KMS-11 (cell line): Measurements from ENCODE around the gene RHOBTB3.
"Not testable (repeated sequence)": the region's sequence is repeated elsewhere in the genome, so short reads cannot be mapped to it uniquely, and the experiment has no call there.

Experiments
- H2AFZ ChIP-seq: fragments of 200-600 bp; sonication (generic); 2 replicates; pipeline ENCODE4 v1.6.1; 2016; ENCODE audit warnings: antibody characterized with exemption, mixed run types, low read depth
- H3K27ac ChIP-seq: fragments of 200-600 bp; sonication (generic); 2 replicates; pipeline ENCODE4 v1.6.1; 2016; ENCODE audit warnings: mild to moderate bottlenecking, mixed run types
- H3K27me3 ChIP-seq: fragments of 200-600 bp; sonication (generic); 2 replicates; pipeline ENCODE4 v1.6.1; 2017; ENCODE audit warnings: mild to moderate bottlenecking, low read depth, mixed run types, moderate library complexity; ENCODE audit not compliant: insufficient read depth
- H3K36me3 ChIP-seq: fragments of 200-600 bp; sonication (generic); 2 replicates; pipeline ENCODE4 v1.6.1; 2017; ENCODE audit warnings: mild to moderate bottlenecking, mixed run types; ENCODE audit not compliant: insufficient read depth
- H3K4me1 ChIP-seq: fragments of 200-600 bp; sonication (generic); 2 replicates; pipeline ENCODE4 v1.6.1; 2016; ENCODE audit warnings: mild to moderate bottlenecking, low read depth, mixed run types; ENCODE audit not compliant: poor library complexity, severe bottlenecking
- H3K4me2 ChIP-seq: fragments of 200-600 bp; sonication (generic); 2 replicates; pipeline ENCODE4 v1.7.0; 2016; ENCODE audit warnings: mild to moderate bottlenecking, mixed run types
- H3K4me3 ChIP-seq: fragments of 200-600 bp; sonication (generic); IDR thresholded peaks from 2 replicates; pipeline ENCODE4 v1.6.1; 2017; ENCODE audit warnings: low read depth, low read length, mixed read lengths; ENCODE audit not compliant: insufficient read depth
- H3K79me2 ChIP-seq: fragments of 200-600 bp; sonication (generic); 2 replicates; pipeline ENCODE4 v1.6.1; 2016; ENCODE audit warnings: low read depth, mixed run types; ENCODE audit not compliant: insufficient read depth
- H3K9ac ChIP-seq: fragments of 200-600 bp; sonication (generic); 2 replicates; pipeline ENCODE4 v1.6.1; 2016; ENCODE audit warnings: mild to moderate bottlenecking, mixed run types
- H4K20me1 ChIP-seq: fragments of 200-600 bp; sonication (generic); 2 replicates; pipeline ENCODE4 v1.6.1; 2016; ENCODE audit warnings: mild to moderate bottlenecking, mixed run types; ENCODE audit not compliant: insufficient read depth
- CTCF ChIP-seq: fragments of 200-600 bp; sonication (generic); conservative IDR thresholded peaks from 2 replicates; pipeline ENCODE4 v1.6.1; 2017; ENCODE audit warnings: low read depth, mild to moderate bottlenecking, antibody characterized with exemption, low read length, moderate library complexity, mixed read lengths

RHOBTB3 gene

GRCh38 chr5:95832664-95833063 is 101.5 kb downstream of the RHOBTB3 start:
- Histone ChIP-seq H4K20me1 (no peaks in the 10 kb centered on the region), H3K4me2 (no peak overlapping the region), H3K4me3 (no peak overlapping the region), H3K27me3 (no peaks in the 10 kb centered on the region), H3K9ac (no peak overlapping the region), H2AFZ (no peak overlapping the region), H3K36me3 (no peaks in the 10 kb centered on the region), H3K27ac (no peak overlapping the region), H3K79me2 (no peaks in the 10 kb centered on the region), H3K4me1 (peaks cover 39% of the 10 kb centered on the region)
- TF ChIP-seq CTCF, result no peak

GRCh38 chr5:95835682-95836385 is 104.7 kb downstream of the RHOBTB3 start:
- peak overlapping the region; percentile 39 for H2AFZ ChIP-seq
- no peaks in the 10 kb centered on the region for H4K20me1 ChIP-seq
- no peaks in the 10 kb centered on the region for H3K27me3 ChIP-seq
- peaks cover 39% of the 10 kb centered on the region for H3K4me1 ChIP-seq
- 0 out of 2 replicates have a peak overlapping the region, but pooled peaks have one; percentile 70 for H3K9ac ChIP-seq
- no peak overlapping the region for H3K4me3 ChIP-seq
- TF ChIP-seq CTCF, result no peak
- peak overlapping the region; percentile 79; the same call in 1 of the 2 replicates for H3K27ac ChIP-seq
- H3K79me2 ChIP-seq, result no peaks in the 10 kb centered on the region
- H3K4me2 ChIP-seq, result peak overlapping the region; percentile 79
- no peaks in the 10 kb centered on the region for H3K36me3 ChIP-seq

- Histone ChIP-seq H3K36me3 (no peaks in the 10 kb centered on the region), H3K4me1 (peaks cover 39% of the 10 kb centered on the region), H3K27ac (no peak overlapping the region), H3K4me3 (no peak overlapping the region), H2AFZ (no peak overlapping the region; the same call in 1 of the 2 replicates), H3K27me3 (no peaks in the 10 kb centered on the region), H4K20me1 (no peaks in the 10 kb centered on the region), H3K9ac (no peak overlapping the region), H3K4me2 (peak overlapping the region; percentile 79), H3K79me2 (no peaks in the 10 kb centered on the region)
- TF ChIP-seq CTCF, result no peak
These were observed 105.4 kb downstream of the RHOBTB3 start for GRCh38 chr5:95836544-95836943.

- not testable (repeated sequence) for H3K79me2 ChIP-seq, H4K20me1 ChIP-seq, H3K9ac ChIP-seq, H2AFZ ChIP-seq, H3K4me3 ChIP-seq, H3K36me3 ChIP-seq, H3K27ac ChIP-seq, H3K27me3 ChIP-seq
- H3K4me1 ChIP-seq, result peaks cover 40% of the 10 kb centered on the region
- H3K4me2 ChIP-seq, result peak overlapping the region; percentile 79
These were observed 105.8 kb downstream of the RHOBTB3 start for GRCh38 chr5:95836971-95837370.

- H3K36me3 ChIP-seq, result no peaks in the 10 kb centered on the region
- no peak for TF ChIP-seq CTCF
These were observed 106.4 kb downstream of the RHOBTB3 start for GRCh38 chr5:95837492-95837891.

More at GRCh38 chr5:95837492-95837891, 106.4 kb downstream of the RHOBTB3 start:
- no peaks in the 10 kb centered on the region for H3K27me3 ChIP-seq
- H3K27ac ChIP-seq, result no peak overlapping the region
- no peak overlapping the region for H3K9ac ChIP-seq
- no peak overlapping the region for H3K4me2 ChIP-seq
- H3K79me2 ChIP-seq, result no peaks in the 10 kb centered on the region
- H3K4me1 ChIP-seq, result peaks cover 45% of the 10 kb centered on the region
- H2AFZ ChIP-seq, result no peak overlapping the region
- H4K20me1 ChIP-seq, result no peaks in the 10 kb centered on the region
- no peak overlapping the region for H3K4me3 ChIP-seq
